SU-DHL-6 (cell line): ENCODE data around the gene PACS2.

ENCODE experiments used
- H2AFZ ChIP-seq: fragments of 200-600 bp; sonication (generic); 2 replicates; pipeline ENCODE4 v1.6.1; 2014; ENCODE audit warnings: low read depth, mild to moderate bottlenecking, moderate library complexity, mixed read lengths, antibody characterized with exemption, low read length; ENCODE audit not compliant: severe bottlenecking
- H3F3A ChIP-seq: fragments of 200-600 bp; shearing (Covaris generic); 2 replicates; pipeline ENCODE4 v1.6.0; 2016; ENCODE audit warnings: antibody characterized with exemption, mild to moderate bottlenecking; ENCODE audit not compliant: insufficient read depth
- H3K27ac ChIP-seq: fragments of 200-600 bp; sonication (generic); 2 replicates; pipeline ENCODE4 v1.5.1; 2016; ENCODE audit warnings: low read depth, mild to moderate bottlenecking, low read length, moderate library complexity, mixed read lengths
- H3K27me3 ChIP-seq: fragments of 200-600 bp; sonication (generic), shearing (Covaris generic); 2 replicates; pipeline ENCODE4 v1.6.0; 2014; ENCODE audit warnings: mild to moderate bottlenecking, low read length
- H3K36me3 ChIP-seq: fragments of 200-600 bp; sonication (generic); 2 replicates; pipeline ENCODE4 v1.6.1; 2014; ENCODE audit warnings: mild to moderate bottlenecking, low read length, mixed read lengths
- H3K4me2 ChIP-seq: fragments of 300-600, 200-600 bp; shearing (Covaris generic), sonication (generic); 2 replicates; pipeline ENCODE4 v1.6.0; 2014; ENCODE audit warnings: low read length, low read depth, mild to moderate bottlenecking; ENCODE audit not compliant: poor library complexity, severe bottlenecking
- H3K4me3 ChIP-seq: fragments of 200-600 bp; sonication (generic); 2 replicates; pipeline ENCODE4 v1.5.1; 2014; ENCODE audit warnings: antibody characterized with exemption, low read length, mild to moderate bottlenecking, mixed read lengths; ENCODE audit not compliant: insufficient read depth, poor library complexity, severe bottlenecking
- H3K79me2 ChIP-seq: fragments of 200-600 bp; sonication (generic); 2 replicates; pipeline ENCODE4 v1.6.1; 2014; ENCODE audit warnings: mild to moderate bottlenecking, low read length, moderate library complexity; ENCODE audit not compliant: insufficient read depth
- H3K9ac ChIP-seq: fragments of 200-600 bp; sonication (generic); 2 replicates; pipeline ENCODE4 v1.7.0; 2014; ENCODE audit warnings: mild to moderate bottlenecking, low read length
- H3K9me2 ChIP-seq: fragments of 200-600 bp; sonication (generic); replicated peaks from 2 replicates; pipeline ENCODE4 v1.6.1; 2014; ENCODE audit warnings: low read length; ENCODE audit not compliant: insufficient read depth
- H3K9me3 ChIP-seq: fragments of 200-600 bp; sonication (generic); 2 replicates; pipeline ENCODE4 v1.6.1; 2014; ENCODE audit warnings: low read length, mixed read lengths; ENCODE audit not compliant: insufficient read depth
- H4K20me1 ChIP-seq: fragments of 200-600 bp; sonication (generic); 2 replicates; pipeline ENCODE4 v1.6.1; 2014; ENCODE audit warnings: low read depth, mild to moderate bottlenecking, antibody characterized with exemption, low read length, moderate library complexity, mixed read lengths
- CTCF ChIP-seq: fragments of 200-600 bp; sonication (generic); IDR thresholded peaks from one replicate; pipeline ENCODE4 v1.5.1; 2017; ENCODE audit warnings: antibody characterized with exemption, mild to moderate bottlenecking, low read length, moderate library complexity; ENCODE audit not compliant: insufficient read depth, poor library complexity, severe bottlenecking
- EZH2phosphoT487 ChIP-seq: fragments of 200-600 bp; sonication (generic), shearing (Covaris generic); conservative IDR thresholded peaks from 2 replicates; pipeline ENCODE4 v1.6.1; 2018; ENCODE audit warnings: mild to moderate bottlenecking, antibody characterized with exemption, low read length, moderate library complexity, mixed read lengths

PACS2 gene

GRCh38 chr14:105398726-105399465, 84.3 kb downstream of the PACS2 start:
- H3K9ac ChIP-seq: peak overlapping the region; percentile 82
- TF ChIP-seq EZH2phosphoT487 (no peak), CTCF (no peak)
- H3F3A ChIP-seq: no peaks in the 10 kb centered on the region
- H3K9me3 ChIP-seq: no peaks in the 10 kb centered on the region
- H3K79me2 ChIP-seq: peaks cover 14% of the 10 kb centered on the region; the same call in 1 of the 2 replicates
- H3K36me3 ChIP-seq: peaks cover 5% of the 10 kb centered on the region; the same call in 1 of the 2 replicates
- H2AFZ ChIP-seq: peak overlapping the region; percentile 82
- H4K20me1 ChIP-seq: no peaks in the 10 kb centered on the region
- H3K27me3 ChIP-seq: no peaks in the 10 kb centered on the region
- H3K27ac ChIP-seq: peak overlapping the region; percentile 75
- H3K4me2 ChIP-seq: peak overlapping the region; percentile 84
- peak overlapping the region; percentile 68 for H3K4me3 ChIP-seq
- H3K9me2 ChIP-seq: no peaks in the 10 kb centered on the region

GRCh38 chr14:105399466-105399775, 84.9 kb downstream of the PACS2 start:
- Histone ChIP-seq H3K36me3 (peaks cover 5% of the 10 kb centered on the region; the same call in 1 of the 2 replicates), H3K4me3 (peak overlapping the region; percentile 68), H4K20me1 (no peaks in the 10 kb centered on the region), H3K27ac (no peak overlapping the region), H3K27me3 (no peaks in the 10 kb centered on the region), H2AFZ (no peak overlapping the region), H3K9me2 (no peaks in the 10 kb centered on the region), H3K79me2 (peaks cover 14% of the 10 kb centered on the region; the same call in 1 of the 2 replicates), H3K9me3 (no peaks in the 10 kb centered on the region), H3F3A (no peaks in the 10 kb centered on the region), H3K9ac (peak overlapping the region; percentile 82), H3K4me2 (peak overlapping the region; percentile 84)
- no peak for TF ChIP-seq CTCF
- no peak for TF ChIP-seq EZH2phosphoT487

DNA sequence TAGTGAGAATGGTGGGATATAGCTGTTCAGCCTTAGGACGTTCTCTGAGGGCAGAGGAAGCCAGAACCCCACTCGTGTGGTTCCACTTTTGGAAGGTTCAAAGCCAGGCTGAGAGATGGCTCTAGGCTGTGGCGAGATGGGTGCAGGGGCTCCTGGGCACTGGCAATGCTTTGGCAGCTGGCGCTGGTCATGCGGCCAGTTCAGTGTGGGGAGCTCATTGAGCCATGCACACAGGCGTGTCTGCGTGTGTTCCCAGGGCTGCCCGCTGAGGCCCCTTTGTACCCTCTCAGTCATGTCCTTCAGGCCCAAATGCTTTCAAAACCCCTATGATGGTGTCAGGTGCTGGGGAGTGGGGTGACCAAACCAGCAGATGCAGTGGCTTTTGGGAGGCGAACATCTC, 85.5 kb downstream of the PACS2 start:
- peak overlapping the region; percentile 68 for H3K4me3 ChIP-seq
- peaks cover 14% of the 10 kb centered on the region; the same call in 1 of the 2 replicates for H3K79me2 ChIP-seq
- H3F3A ChIP-seq: no peaks in the 10 kb centered on the region
- H3K9me3 ChIP-seq: no peaks in the 10 kb centered on the region
- H3K27ac ChIP-seq: no peak overlapping the region
- H3K27me3 ChIP-seq: no peaks in the 10 kb centered on the region
- H3K36me3 ChIP-seq: peaks cover 5% of the 10 kb centered on the region; the same call in 1 of the 2 replicates
- no peak overlapping the region for H2AFZ ChIP-seq
- H4K20me1 ChIP-seq: no peaks in the 10 kb centered on the region
- no peaks in the 10 kb centered on the region for H3K9me2 ChIP-seq
- TF ChIP-seq EZH2phosphoT487: no peak
- TF ChIP-seq CTCF: no peak
- peak overlapping the region; percentile 82; the same call in 1 of the 2 replicates for H3K9ac ChIP-seq
- H3K4me2 ChIP-seq: peak overlapping the region; percentile 84
